ENCODE measurements around the gene USP4. TPM values are rescaled to one million over a fixed set of nuclear protein-coding genes. Genes with fewer than 3 reads are reported as not detected.
A peak's percentile ranks its signal among the peaks of the same experiment; 100 is the strongest.

USP4 gene
- total and polyA plus RNA-seq, 2 of the 13 experiments (the other 11 are each of a cell fraction or from before 2014, with no cell fraction given): 9.2 to 20.8 TPM

- TF ChIP-seq REST (IDR thresholded peaks at IDR 0.05; ENCODE audit: borderline replicate concordance in 1 of 2, low read depth in 1 of 2, low read length in 2 of 2): no peak; a peak in 1 of 4 replicates
- TF ChIP-seq THAP8 (CRISPR knock-in tag; IDR thresholded peaks at IDR 0.05; ENCODE audit: borderline replicate concordance): peak; percentile 92; the same call in 1 of the 2 replicates
- peak; percentile 33; the same call in 1 of the 2 replicates for TF ChIP-seq SNAPC5 (CRISPR knock-in tag; IDR thresholded peaks at IDR 0.05; ENCODE audit: borderline replicate concordance)
- peak; percentile 98 for TF ChIP-seq SALL1 (CRISPR knock-in tag; IDR thresholded peaks at IDR 0.05)
- peak; percentile 74 for TF ChIP-seq SMC3 (IDR thresholded peaks at IDR 0.05; ENCODE audit: low read length)
- peak; percentile 82 for TF ChIP-seq TGIF2 (CRISPR knock-in tag; IDR thresholded peaks at IDR 0.05)
- peak; percentile 92 for TF ChIP-seq ZNF878 (CRISPR knock-in tag; IDR thresholded peaks at IDR 0.05)
- TF ChIP-seq SOX6 (IDR thresholded peaks at IDR 0.05): no peak
- peak; percentile 84 for TF ChIP-seq SOX6 (CRISPR knock-in tag; IDR thresholded peaks at IDR 0.05)
- peak; percentile 98 for TF ChIP-seq ZNF431 (CRISPR knock-in tag; IDR thresholded peaks at IDR 0.05; ENCODE audit: borderline replicate concordance, low read depth)
- TF ChIP-seq TEAD2 (CRISPR knock-in tag; IDR thresholded peaks at IDR 0.05): no peak
- peak; percentile 95 for TF ChIP-seq CREBL2 (CRISPR knock-in tag; IDR thresholded peaks at IDR 0.05; ENCODE audit: borderline replicate concordance)
- peak; percentile 89 for TF ChIP-seq CBX5 (CRISPR knock-in tag; IDR thresholded peaks at IDR 0.05; ENCODE audit: borderline replicate concordance)
- TF ChIP-seq ZNF496 (CRISPR knock-in tag; IDR thresholded peaks at IDR 0.05; ENCODE audit: insufficient replicate concordance): no peak
- TF ChIP-seq ZNF816 (CRISPR knock-in tag; IDR thresholded peaks at IDR 0.05; ENCODE audit: borderline replicate concordance): peak; percentile 99
- TF ChIP-seq CENPX (CRISPR knock-in tag; IDR thresholded peaks at IDR 0.05): no peak
- no peak for TF ChIP-seq ZNF10 (CRISPR knock-in tag; IDR thresholded peaks at IDR 0.05; ENCODE audit: borderline replicate concordance, low read depth)
- peak; percentile 89 for TF ChIP-seq ZKSCAN8 (CRISPR knock-in tag; IDR thresholded peaks at IDR 0.05; ENCODE audit: borderline replicate concordance)
- TF ChIP-seq HDAC6 (IDR thresholded peaks at IDR 0.05; ENCODE audit: low read depth, low read length): no peak
- TF ChIP-seq ZSCAN21 (CRISPR knock-in tag; IDR thresholded peaks at IDR 0.05; ENCODE audit: borderline replicate concordance): peak; percentile 93
- TF ChIP-seq TAF15 (IDR thresholded peaks at IDR 0.05; ENCODE audit: low read depth, low read length, poor library complexity, severe bottlenecking): no peak
- TF ChIP-seq ZBTB46 (CRISPR knock-in tag; IDR thresholded peaks at IDR 0.05; ENCODE audit: borderline replicate concordance): peak; percentile 87; the same call in 1 of the 2 replicates
Measured at GRCh38 chr3:49339941-49340800, at the start of gene USP4 (continued).

All from HepG2 (cell line).